NK-92 (cell line): ENCODE data around the gene TCEA2.

Source experiments
- DNase-seq: peaks from one replicate; lab custom pipeline; 2025; ENCODE audit not compliant: unreplicated experiment; lab: John Stamatoyannopoulos, UW

TCEA2 gene

GRCh38 chr20:64063389-64064144, 569 bp downstream of the TCEA2 start:
- DNase-seq: no peak

- no peak for DNase-seq
Observed at GRCh38 chr20:64064145-64064698, 1.2 kb downstream of the TCEA2 start.

- no peak for DNase-seq
Observed at GRCh38 chr20:64065062-64065973, 2.3 kb downstream of the TCEA2 start.

GRCh38 chr20:64065974-64066343, 3.0 kb downstream of the TCEA2 start:
- no peak for DNase-seq

GRCh38 chr20:64067005-64067632, 4.1 kb downstream of the TCEA2 start:
- no peak for DNase-seq

- no peak for DNase-seq
Observed at GRCh38 chr20:64067733-64068307, 4.8 kb downstream of the TCEA2 start.

GRCh38 chr20:64068386-64069208, 5.6 kb downstream of the TCEA2 start:
- no peak for DNase-seq

GRCh38 chr20:64069209-64069613, 6.2 kb downstream of the TCEA2 start:
- DNase-seq: no peak

- DNase-seq: no peak
Observed at GRCh38 chr20:64069614-64070243, 6.7 kb downstream of the TCEA2 start.

GRCh38 chr20:64070244-64070993, 7.4 kb downstream of the TCEA2 start:
- no peak for DNase-seq

- DNase-seq: no peak
Observed at GRCh38 chr20:64071341-64072332, 8.6 kb downstream of the TCEA2 start.

- DNase-seq: no peak
Observed at GRCh38 chr20:64072498-64073063, 9.6 kb downstream of the TCEA2 start.

GRCh38 chr20:64073476-64074183, 10.6 kb downstream of the TCEA2 start:
- DNase-seq: no peak

- no peak for DNase-seq
Observed at GRCh38 chr20:64074184-64074789, 11.3 kb downstream of the TCEA2 start.

- no peak for DNase-seq
Observed at GRCh38 chr20:64074963-64075362, 12.0 kb downstream of the TCEA2 start.

GRCh38 chr20:64075556-64075955, 12.6 kb downstream of the TCEA2 start:
- no peak for DNase-seq
